ENCODE measurements around the gene GAPDHS.

GAPDHS gene

GRCh38 chr19:35500611-35501010, 32.6 kb upstream of the GAPDHS start:
- H3K9me3 ChIP-seq (ENCODE audit: insufficient read depth, low read length): no peaks in the 10 kb centered on the region
- no peaks in the 10 kb centered on the region for H3K79me2 ChIP-seq (ENCODE audit: low read length)
- H3K36me3 ChIP-seq (replicated peaks; ENCODE audit: low read depth, low read length): no peaks in the 10 kb centered on the region
- H2AFZ ChIP-seq (ENCODE audit: low read depth, low read length): no peak overlapping the region
- no peak overlapping the region for H3K27ac ChIP-seq (ENCODE audit: low read length)
- no peaks in the 10 kb centered on the region for H4K20me1 ChIP-seq (ENCODE audit: insufficient read depth, low read length)
- H3K9ac ChIP-seq (ENCODE audit: low read length): no peak overlapping the region
- no peak overlapping the region for H3K4me2 ChIP-seq (ENCODE audit: low read length)
- H3K27me3 ChIP-seq (ENCODE audit: low read depth, low read length): peaks cover 62% of the 10 kb centered on the region
- H3K4me1 ChIP-seq (ENCODE audit: low read length): no peaks in the 10 kb centered on the region
- H3K4me3 ChIP-seq (ENCODE audit: low read length): no peak overlapping the region
- no peak for TF ChIP-seq CTCF (IDR thresholded peaks at IDR 0.05; ENCODE audit: low read depth, low read length)

- Histone ChIP-seq H4K20me1 (ENCODE audit: insufficient read depth, low read length) (no peaks in the 10 kb centered on the region), H3K4me1 (ENCODE audit: low read length) (no peaks in the 10 kb centered on the region), H2AFZ (ENCODE audit: low read depth, low read length) (no peak overlapping the region), H3K27me3 (ENCODE audit: low read depth, low read length) (peaks cover 68% of the 10 kb centered on the region), H3K9me3 (ENCODE audit: insufficient read depth, low read length) (no peaks in the 10 kb centered on the region), H3K4me2 (ENCODE audit: low read length) (no peak overlapping the region), H3K9ac (ENCODE audit: low read length) (no peak overlapping the region), H3K36me3 (replicated peaks; ENCODE audit: low read depth, low read length) (no peaks in the 10 kb centered on the region), H3K79me2 (ENCODE audit: low read length) (no peaks in the 10 kb centered on the region), H3K4me3 (ENCODE audit: low read length) (no peak overlapping the region), H3K27ac (ENCODE audit: low read length) (no peak overlapping the region)
- TF ChIP-seq CTCF (IDR thresholded peaks at IDR 0.05; ENCODE audit: low read depth, low read length) (no peak), EZH2phosphoT487 (IDR thresholded peaks at IDR 0.05; ENCODE audit: low read depth) (no peak)
Observed at GRCh38 chr19:35501684-35502083, 31.6 kb upstream of the GAPDHS start.

GRCh38 chr19:35502751-35503150, 30.5 kb upstream of the GAPDHS start:
- Histone ChIP-seq H3K27me3 (ENCODE audit: low read depth, low read length) (peaks cover 77% of the 10 kb centered on the region), H3K27ac (ENCODE audit: low read length) (no peak overlapping the region), H3K4me1 (ENCODE audit: low read length) (no peaks in the 10 kb centered on the region), H4K20me1 (ENCODE audit: insufficient read depth, low read length) (no peaks in the 10 kb centered on the region), H3K9ac (ENCODE audit: low read length) (no peak overlapping the region), H2AFZ (ENCODE audit: low read depth, low read length) (no peak overlapping the region), H3K4me2 (ENCODE audit: low read length) (no peak overlapping the region), H3K9me3 (ENCODE audit: insufficient read depth, low read length) (no peaks in the 10 kb centered on the region), H3K36me3 (replicated peaks; ENCODE audit: low read depth, low read length) (no peaks in the 10 kb centered on the region), H3K4me3 (ENCODE audit: low read length) (no peak overlapping the region), H3K79me2 (ENCODE audit: low read length) (no peaks in the 10 kb centered on the region)
- TF ChIP-seq EZH2phosphoT487 (IDR thresholded peaks at IDR 0.05; ENCODE audit: low read depth) (no peak), CTCF (IDR thresholded peaks at IDR 0.05; ENCODE audit: low read depth, low read length) (no peak)

GRCh38 chr19:35506011-35506410, 27.2 kb upstream of the GAPDHS start:
- Histone ChIP-seq H3K27ac (ENCODE audit: low read length) (no peak overlapping the region), H3K27me3 (ENCODE audit: low read depth, low read length) (peaks cover 72% of the 10 kb centered on the region), H3K9ac (ENCODE audit: low read length) (no peak overlapping the region), H3K4me2 (ENCODE audit: low read length) (no peak overlapping the region), H3K36me3 (replicated peaks; ENCODE audit: low read depth, low read length) (no peaks in the 10 kb centered on the region), H3K4me3 (ENCODE audit: low read length) (no peak overlapping the region), H2AFZ (ENCODE audit: low read depth, low read length) (no peak overlapping the region), H3K4me1 (ENCODE audit: low read length) (peaks cover 7% of the 10 kb centered on the region), H4K20me1 (ENCODE audit: insufficient read depth, low read length) (no peaks in the 10 kb centered on the region), H3K9me3 (ENCODE audit: insufficient read depth, low read length) (no peaks in the 10 kb centered on the region), H3K79me2 (ENCODE audit: low read length) (no peaks in the 10 kb centered on the region)
- TF ChIP-seq CTCF (IDR thresholded peaks at IDR 0.05; ENCODE audit: low read depth, low read length): no peak
- no peak for TF ChIP-seq EZH2phosphoT487 (IDR thresholded peaks at IDR 0.05; ENCODE audit: low read depth)
